Neural progenitor cell (in vitro differentiated cells): Measurements from ENCODE around the gene CD2BP2.
"Not testable (repeated sequence)": the region's sequence is repeated elsewhere in the genome, so short reads cannot be mapped to it uniquely, and the experiment has no call there.

Experiments used
- CTCF ChIP-seq: fragments of 200-600 bp; sonication (generic); IDR thresholded peaks from 2 replicates; pipeline ENCODE4 v1.5.1; 2017; ENCODE audit warnings: antibody characterized with exemption, mild to moderate bottlenecking
- EZH2 ChIP-seq: fragments of 200-600 bp; sonication (generic); IDR thresholded peaks from 2 replicates; pipeline ENCODE4 v1.6.1; 2017; ENCODE audit warnings: antibody characterized with exemption, mild to moderate bottlenecking, moderate library complexity
- EZH2phosphoT487 ChIP-seq: fragments of 200-600 bp; sonication (generic); IDR thresholded peaks from 2 replicates; pipeline ENCODE4 v1.6.1; 2017; ENCODE audit warnings: antibody characterized with exemption

DNA sequence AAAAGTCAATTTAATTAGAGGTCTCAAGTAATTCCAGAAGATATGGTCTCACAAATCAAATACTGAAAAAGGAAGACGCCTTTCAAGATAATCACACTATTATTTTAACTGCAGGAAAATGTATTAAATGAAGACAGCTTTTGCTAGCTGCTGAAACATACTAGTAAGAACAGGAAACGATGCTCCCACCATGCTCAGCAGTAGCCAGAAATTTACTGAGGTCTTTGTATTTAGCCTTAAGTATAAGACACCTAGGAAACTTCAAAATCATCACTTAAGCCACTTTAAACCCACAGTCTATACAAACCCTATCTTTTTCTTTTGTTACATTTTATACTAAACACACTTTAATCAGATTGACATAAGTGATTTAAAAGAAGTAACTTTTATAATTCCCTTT is 36.5 kb downstream of the CD2BP2 start:
- TF ChIP-seq EZH2, CTCF, EZH2phosphoT487: not testable (repeated sequence)
